K562 treated with DMSO at 1 percent for 4 hours (cell line): ENCODE data around the gene FAM118B. TPM values are rescaled to one million over a fixed set of nuclear protein-coding genes. Genes with fewer than 3 reads are reported as not detected.

Source experiments
- total RNA-seq: library from RNA; unstranded; fragments of 300-600 nt; gene quantifications from 2 replicates; pipeline ENCODE4 v1.2.3, GENCODE V29; 2022; ENCODE audit not compliant: insufficient read depth

Gene FAM118B
- 9.4 and 12.7 TPM in 2 replicates for total RNA-seq

DNA sequence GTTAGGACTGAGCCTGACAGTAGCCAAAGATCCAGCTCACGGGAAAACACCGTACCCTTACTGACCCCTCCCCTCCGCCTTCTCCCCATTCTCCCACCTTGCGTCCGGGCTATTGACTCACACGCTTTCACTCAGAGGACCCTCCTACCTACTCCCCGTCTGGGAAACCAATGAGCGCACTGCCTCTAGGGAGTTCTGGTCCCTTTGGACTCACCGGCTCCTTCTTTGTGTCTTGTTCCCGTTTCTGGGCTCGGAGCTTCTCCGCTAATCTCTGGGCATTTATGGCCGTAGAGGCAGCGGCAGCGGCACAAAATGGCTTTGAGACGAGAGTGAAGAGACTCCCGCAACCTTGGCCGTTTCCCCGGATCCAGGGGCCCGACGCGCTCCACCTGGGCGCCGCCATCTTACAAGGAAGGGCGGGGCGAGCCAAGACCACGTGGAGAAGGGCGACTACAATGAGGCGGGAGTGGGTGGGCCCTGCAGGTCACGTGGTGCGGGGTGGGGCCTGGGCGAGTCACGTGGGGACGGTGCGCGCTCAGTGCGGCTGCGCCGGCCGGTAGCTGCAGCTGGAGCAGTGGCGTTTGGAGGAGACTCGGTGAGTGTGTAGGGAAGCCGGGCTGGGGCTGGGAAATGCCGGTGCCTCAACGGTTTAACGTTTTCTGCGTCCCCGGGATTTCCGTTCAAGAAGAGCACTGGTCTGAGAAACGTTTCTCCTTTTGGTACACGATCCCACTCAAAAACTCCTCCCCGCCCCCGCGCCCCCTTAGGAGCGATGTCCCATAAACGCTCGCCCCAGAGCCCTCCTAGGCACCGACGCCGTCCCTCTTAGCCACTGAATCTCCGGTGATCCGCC is at the start of gene FAM118B, which contains the start of gene RPUSD4:
TSS of gene FAM118B (plus strand) at position 547 of the 853 bp plus-strand sequence. CDS start 23,220 bp downstream, outside the sequence.
TSS of gene RPUSD4 (minus strand) at position 415 of the 853 bp plus-strand sequence. CDS start at position 403, 12 bp downstream.

DNA sequence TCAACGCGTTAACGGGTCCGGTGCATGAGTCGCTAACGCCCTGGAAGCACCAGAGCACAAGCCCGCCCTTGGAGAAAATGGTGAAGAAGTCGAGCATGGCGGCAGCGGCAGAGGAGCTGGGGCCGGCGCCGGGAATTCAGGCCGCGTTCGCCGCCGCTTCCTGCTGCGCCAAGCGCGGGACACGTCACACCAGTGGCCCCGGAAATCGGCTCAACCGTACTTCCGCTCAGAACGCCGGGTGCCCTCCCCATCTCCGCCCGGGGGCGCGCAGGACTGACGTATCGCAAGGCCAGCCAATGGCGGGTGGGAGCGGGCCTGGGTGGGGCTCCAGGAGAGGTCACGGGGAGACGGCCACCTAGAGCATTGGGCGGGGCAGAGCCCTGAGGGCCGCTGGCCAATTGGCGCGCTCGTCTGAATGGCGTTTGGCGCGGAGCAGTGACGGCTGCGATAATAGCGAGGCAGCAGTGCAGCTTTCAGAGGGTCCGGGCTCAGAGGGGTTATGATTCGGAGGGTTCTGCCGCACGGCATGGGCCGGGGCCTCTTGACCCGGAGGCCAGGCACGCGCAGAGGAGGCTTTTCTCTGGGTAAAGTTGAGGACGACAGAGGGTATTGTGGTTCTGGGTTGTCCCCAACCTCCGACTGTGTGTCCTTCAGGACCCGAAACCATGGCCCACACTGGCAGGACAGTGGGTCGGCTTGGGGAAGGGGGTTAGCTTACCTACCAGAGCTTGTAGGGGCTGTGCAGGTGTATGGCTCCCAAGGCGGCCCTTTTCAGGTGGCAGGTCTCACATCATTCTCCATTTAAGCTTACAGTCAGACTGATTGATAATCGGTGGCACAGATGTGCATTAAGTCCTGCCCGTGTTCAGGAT is 57.4 kb downstream of the FAM118B start, which contains the start of the genes FOXRED1 and SRPRA:
TSS of gene FOXRED1 (plus strand) at position 447 of the 872 bp plus-strand sequence. CDS start at position 500, 53 bp downstream.
TSS of gene SRPRA (minus strand) at position 188 of the 872 bp plus-strand sequence. CDS start at position 97, 91 bp downstream.

DNA sequence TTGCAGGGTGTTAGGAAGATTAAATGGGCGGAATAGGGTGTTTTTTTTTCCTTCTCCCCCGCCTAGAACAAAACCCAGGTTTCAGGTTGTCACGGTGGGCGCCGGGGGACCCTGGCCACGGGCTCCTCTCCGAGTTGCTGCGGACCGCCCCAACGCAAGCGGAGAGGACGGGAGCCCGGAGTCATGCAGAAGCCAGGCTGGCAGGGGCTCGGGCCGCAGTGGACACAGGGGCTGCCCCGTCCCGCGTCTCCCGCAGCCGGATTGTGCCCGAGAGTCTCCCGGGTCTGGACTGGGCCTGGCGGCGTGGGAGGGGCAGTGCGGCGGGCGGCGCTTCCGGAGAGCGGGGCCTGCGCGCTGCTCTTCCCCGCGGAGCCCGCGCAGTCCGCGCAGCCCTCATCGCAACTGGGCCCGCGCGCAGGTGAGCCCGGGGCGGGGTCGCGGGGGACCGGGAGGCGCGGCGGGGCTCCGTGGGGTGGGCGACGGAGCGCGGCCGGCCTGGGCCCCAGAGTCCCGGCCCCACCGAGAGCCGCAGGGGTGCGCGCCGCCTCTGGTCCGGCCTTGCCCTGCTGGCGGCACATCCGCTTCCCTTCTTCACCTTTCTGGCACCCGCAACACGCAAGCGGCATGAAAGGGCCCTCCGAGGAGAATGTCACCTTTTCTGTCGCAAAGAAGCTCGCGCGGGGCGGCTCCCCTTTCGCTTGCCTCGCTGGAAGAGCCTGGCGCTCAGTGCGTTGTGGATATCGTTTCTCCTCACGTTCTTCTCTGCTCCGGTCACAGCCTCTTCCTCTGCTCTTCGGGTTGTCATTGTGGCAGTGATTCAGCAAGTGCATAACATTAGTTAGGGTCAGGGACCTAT is 71.4 kb downstream of the FAM118B start, which contains the start of gene TIRAP:
TSS of gene TIRAP (plus strand) at position 358 of the 856 bp plus-strand sequence. CDS start 7,802 bp downstream, outside the sequence.

DNA sequence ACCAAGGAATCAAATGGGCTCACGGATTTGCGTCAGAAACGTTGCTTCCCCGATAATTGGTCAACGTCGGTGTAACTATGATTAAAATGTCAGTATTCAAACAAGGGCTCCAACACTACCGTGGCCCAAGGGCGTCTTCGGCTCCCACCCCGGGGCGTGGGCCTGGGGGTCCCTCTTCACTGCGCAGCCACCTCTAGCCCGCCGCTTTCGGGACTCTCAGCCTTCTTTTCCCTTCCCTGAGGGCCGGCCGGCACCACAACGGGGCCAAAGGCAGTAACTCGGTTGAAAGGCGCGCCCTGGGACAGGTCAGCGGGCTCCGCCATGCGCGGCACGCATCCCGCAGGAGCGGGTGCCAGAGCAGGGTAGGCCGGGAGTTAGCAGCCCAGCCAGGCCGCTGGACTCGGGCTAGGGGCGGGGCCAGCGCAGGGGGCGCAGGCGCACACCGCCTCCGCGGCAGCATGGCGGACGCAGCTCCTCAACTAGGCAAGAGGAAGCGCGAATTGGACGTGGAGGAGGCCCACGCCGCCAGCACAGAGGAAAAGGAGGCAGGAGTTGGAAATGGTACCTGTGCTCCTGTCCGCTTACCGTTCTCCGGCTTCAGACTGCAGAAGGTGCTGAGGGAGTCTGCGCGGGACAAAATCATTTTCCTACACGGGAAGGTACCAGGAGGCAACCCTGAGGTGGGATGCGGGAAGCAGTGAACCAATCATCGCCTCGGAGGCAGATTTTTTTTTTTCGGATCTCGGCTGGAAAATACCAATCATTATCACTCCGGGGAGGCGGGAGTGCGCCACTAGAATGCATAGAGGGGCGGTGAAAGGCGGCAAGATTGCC is 92.3 kb downstream of the FAM118B start, which contains the start of gene DCPS:
TSS of gene DCPS (plus strand) at position 438 of the 834 bp plus-strand sequence. CDS start at position 459, 21 bp downstream.

Other genes with a start within 250 kb of the FAM118B start
- gene CDON, start 148.9 kb upstream of the FAM118B start, total RNA-seq, result 0.26 and 0.71 TPM in 2 replicates
- 16.2 and 18.7 TPM in 2 replicates for gene RPUSD4, start 132 bp upstream of the FAM118B start, total RNA-seq
- gene SRPRA, start 57.1 kb downstream of the FAM118B start, total RNA-seq, result 113 and 117 TPM in 2 replicates
- gene FOXRED1, start 57.4 kb downstream of the FAM118B start, total RNA-seq, result 33.4 and 40.6 TPM in 2 replicates
- 3.5 and 3.9 TPM in 2 replicates for gene TIRAP, start 71.3 kb downstream of the FAM118B start, total RNA-seq
- 8.6 and 11.3 TPM in 2 replicates for gene DCPS, start 92.3 kb downstream of the FAM118B start, total RNA-seq
- 23.9 and 24.0 TPM in 2 replicates for gene ST3GAL4, start 143.9 kb downstream of the FAM118B start, total RNA-seq